CD14-positive monocyte (primary cell): ENCODE data around the gene KLHL21. TPM values are rescaled to one million over a fixed set of nuclear protein-coding genes. Genes with fewer than 3 reads are reported as not detected.
A peak's percentile ranks its signal among the peaks of the same experiment; 100 is the strongest.

ENCODE experiments used
- DNase-seq, 3 donors: peaks; one replicate each; pipeline ENCODE4 v3.0.0-alpha.2; 2011 to 2022
- H2AFZ ChIP-seq: 2 replicates; pipeline ENCODE4 v1.6.0; 2012; ENCODE audit warnings: mild to moderate bottlenecking, low read depth, low read length, inconsistent platforms; ENCODE audit not compliant: insufficient read depth, poor library complexity, severe bottlenecking
- H3K27ac ChIP-seq, 2 donors: 1 replicate in 1 of 2; 2 replicates in 1 of 2; pipeline ENCODE4 v1.5.1; 2012 to 2013; ENCODE audit warnings: low read length in 2 of 2, control low read depth in 1 of 2, inconsistent platforms in 1 of 2, low read depth in 1 of 2, mild to moderate bottlenecking in 1 of 2
- H3K27me3 ChIP-seq, 2 donors: one replicate each; pipeline versions ENCODE4 v1.6.0 to v1.6.1; 2011 to 2013; ENCODE audit warnings: low read length in 2 of 2; ENCODE audit not compliant: control insufficient read depth in 2 of 2, insufficient read depth in 2 of 2
- H3K36me3 ChIP-seq, 2 donors: replicated peaks in 1 of 2; 1 replicate in 1 of 2; 2 replicates in 1 of 2; pipeline versions ENCODE4 v1.5.1 to v1.6.1; 2012 to 2013; ENCODE audit warnings: low read length in 2 of 2, control low read depth in 1 of 2, inconsistent platforms in 1 of 2, mild to moderate bottlenecking in 1 of 2; ENCODE audit not compliant: insufficient read depth in 2 of 2, control insufficient read depth in 1 of 2
- H3K4me1 ChIP-seq, 2 donors: 1 replicate in 1 of 2; 2 replicates in 1 of 2; pipeline versions ENCODE4 v1.5.1 to v1.6.1; 2012 to 2013; ENCODE audit warnings: low read length in 2 of 2, control low read depth in 1 of 2, inconsistent platforms in 1 of 2, mild to moderate bottlenecking in 1 of 2, moderate library complexity in 1 of 2; ENCODE audit not compliant: insufficient read depth in 2 of 2, control insufficient read depth in 1 of 2
- H3K4me2 ChIP-seq: replicated peaks from 2 replicates; pipeline ENCODE3; 2012; ENCODE audit warnings: low read length, moderate library complexity, mild to moderate bottlenecking; ENCODE audit not compliant: poor library complexity, severe bottlenecking; ENCODE audit errors: extremely low read depth
- H3K4me3 ChIP-seq, 3 experiments: fragments of 200-600 bp in 1 of 3; sonication (generic) in 1 of 3; replicated peaks in 1 of 3; 1 replicate in 2 of 3; 2 replicates in 1 of 3; pipeline ENCODE4 v1.5.1; 2011 to 2013; ENCODE audit warnings: low read length in 3 of 3, mild to moderate bottlenecking in 3 of 3, control low read depth in 2 of 3, low read depth in 2 of 3, inconsistent platforms in 1 of 3, moderate library complexity in 1 of 3
- H3K79me2 ChIP-seq: 2 replicates; pipeline ENCODE4 v1.6.0; 2012; ENCODE audit warnings: mild to moderate bottlenecking, control low read depth, inconsistent platforms, low read length, moderate library complexity; ENCODE audit not compliant: insufficient read depth
- H3K9ac ChIP-seq: 2 replicates; pipeline ENCODE4 v1.6.0; 2017; ENCODE audit warnings: low read length, mild to moderate bottlenecking; ENCODE audit not compliant: insufficient read depth, poor library complexity, severe bottlenecking
- H3K9me3 ChIP-seq, 2 donors: replicated peaks in 1 of 2; 1 replicate in 1 of 2; 2 replicates in 1 of 2; pipeline versions ENCODE4 v1.5.1 to v1.6.1; 2012 to 2013; ENCODE audit warnings: low read length in 2 of 2, control low read depth in 1 of 2; ENCODE audit not compliant: control insufficient read depth in 1 of 2, insufficient read depth in 1 of 2
- H4K20me1 ChIP-seq: 2 replicates; pipeline ENCODE4 v1.6.0; 2012; ENCODE audit warnings: mild to moderate bottlenecking, low read length, control low read depth, moderate library complexity; ENCODE audit not compliant: insufficient read depth
- H3K27ac Mint-ChIP-seq, 7 donors: one replicate each; pipeline ENCODE4 v1.8.0; 2020; ENCODE audit warnings: mild to moderate bottlenecking in 7 of 7, mixed read lengths in 7 of 7, moderate library complexity in 6 of 7, inconsistent platforms in 2 of 7
- H3K27me3 Mint-ChIP-seq, 3 donors: one replicate each; pipeline ENCODE4 v1.8.0; 2021 to 2022; ENCODE audit warnings: low read depth in 3 of 3, mild to moderate bottlenecking in 3 of 3, mixed read lengths in 3 of 3, moderate library complexity in 3 of 3, inconsistent platforms in 1 of 3
- H3K36me3 Mint-ChIP-seq, 2 donors: one replicate each; pipeline ENCODE4 v1.8.0; 2020; ENCODE audit warnings: mixed read lengths in 2 of 2, inconsistent platforms in 1 of 2, mild to moderate bottlenecking in 1 of 2
- H3K4me1 Mint-ChIP-seq: one replicate; pipeline ENCODE4 v1.8.0; 2020; ENCODE audit warnings: mild to moderate bottlenecking, mixed read lengths
- H3K4me3 Mint-ChIP-seq, 2 donors: one replicate each; pipeline ENCODE4 v1.8.0; 2020; ENCODE audit warnings: mild to moderate bottlenecking in 2 of 2, mixed read lengths in 2 of 2, moderate library complexity in 1 of 2
- H3K9me3 Mint-ChIP-seq, 7 donors: one replicate each; pipeline ENCODE4 v1.8.0; 2020 to 2022; ENCODE audit warnings: mixed read lengths in 7 of 7, mild to moderate bottlenecking in 6 of 7, moderate library complexity in 6 of 7, inconsistent platforms in 2 of 7
- CTCF ChIP-seq: fragments of 200-600 bp; IDR thresholded peaks from one replicate; pipeline ENCODE4 v1.8.0; 2022; ENCODE audit warnings: antibody characterized with exemption, mild to moderate bottlenecking
- WGBS: methylation state at CpG from one replicate; pipeline ENCODE4 v1.1.5; 2013; ENCODE audit warnings: missing lambda C conversion rate; ENCODE audit not compliant: insufficient coverage; 5-methylcytosine and 5-hydroxymethylcytosine counted together
- intact Hi-C, 2 donors: fragments of 100-400 bp; cut with micrococcal nuclease; formaldehyde crosslinking; loops; one replicate each; pipeline versions ENCODE4 v1.15.0 to v1.15.1; 2023
- polyA plus RNA-seq, 3 donors: library from polyadenylated mRNA; depleted of rRNA in 1 of 3; unstranded in 2 of 3; stranded (reverse) in 1 of 3; fragments of 300-500 nt in 2 of 3; fragments of >200 nt in 1 of 3; fragmentation: Illumina TruSeq in 2 of 3; gene quantifications; 1 replicate in 2 of 3; 2 replicates in 1 of 3; pipeline ENCODE4 v1.2.3, GENCODE V29; 2012 to 2021

KLHL21 gene
- polyA plus RNA-seq, 3 donors, result 5.9 to 31.0 (median 7.3) TPM

- peak overlapping the region in 2 of 7 donors; percentile 25 to 52 for H3K27ac Mint-ChIP-seq
- H3K4me1 Mint-ChIP-seq, result no peaks in the 10 kb centered on the region
- H3K27me3 Mint-ChIP-seq, result peaks cover 0 to 3% (median 0%) of the 10 kb centered on the region in 3 donors
- no peak overlapping the region for H3K4me3 ChIP-seq
- H3K27ac ChIP-seq, result no peak overlapping the region
- no peaks in the 10 kb centered on the region for H3K27me3 ChIP-seq
- no peaks in the 10 kb centered on the region for H3K9me3 Mint-ChIP-seq
- no peak for TF ChIP-seq CTCF
- H3K4me1 ChIP-seq, result no peaks in the 10 kb centered on the region
- DNase-seq, result no peak
- no peaks in the 10 kb centered on the region for H3K9me3 ChIP-seq
- H3K4me3 Mint-ChIP-seq, result no peak overlapping the region
- peaks cover 81 to 95% of the 10 kb centered on the region in 2 donors for H3K36me3 Mint-ChIP-seq
- no peak overlapping the region for H3K4me2 ChIP-seq
- H4K20me1 ChIP-seq, result no peaks in the 10 kb centered on the region
- 93% methylated on average over 13 of the region's 16 CpGs for WGBS
- no peak overlapping the region for H2AFZ ChIP-seq
- H3K9ac ChIP-seq, result no peak overlapping the region
- peaks cover 74 to 97% of the 10 kb centered on the region in 2 donors for H3K36me3 ChIP-seq
- intact Hi-C loops, result no loop called here
- no peaks in the 10 kb centered on the region for H3K79me2 ChIP-seq
Measured at GRCh38 chr1:6635910-6636760, 33.5 kb upstream of the KLHL21 start.

GRCh38 chr1:6635161-6635909 is 32.7 kb upstream of the KLHL21 start:
- no peak for DNase-seq
- intact Hi-C loops, result no loop called here
- Histone ChIP-seq H3K27me3 (no peaks in the 10 kb centered on the region), H3K9ac (no peak overlapping the region), H3K79me2 (no peaks in the 10 kb centered on the region), H2AFZ (no peak overlapping the region), H4K20me1 (no peaks in the 10 kb centered on the region), H3K36me3 (peaks cover 75 to 100% of the 10 kb centered on the region in 2 donors), H3K4me2 (no peak overlapping the region), H3K4me3 (no peak overlapping the region), H3K4me1 (no peaks in the 10 kb centered on the region), H3K9me3 (no peaks in the 10 kb centered on the region), H3K27ac (no peak overlapping the region)
- H3K9me3 Mint-ChIP-seq, result no peaks in the 10 kb centered on the region
- peaks cover 79 to 95% of the 10 kb centered on the region in 2 donors for H3K36me3 Mint-ChIP-seq
- H3K4me3 Mint-ChIP-seq, result no peak overlapping the region
- H3K27me3 Mint-ChIP-seq, result peaks cover 0 to 4% (median 0%) of the 10 kb centered on the region in 3 donors
- 95% methylated on average over 20 of the region's 20 CpGs for WGBS
- no peaks in the 10 kb centered on the region for H3K4me1 Mint-ChIP-seq
- no peak overlapping the region for H3K27ac Mint-ChIP-seq
- no peak for TF ChIP-seq CTCF
